Neural cell (in vitro differentiated cells): ENCODE results near the gene PRTFDC1. TPM values are rescaled to one million over a fixed set of nuclear protein-coding genes. Genes with fewer than 3 reads are reported as not detected.

ENCODE experiments used
- H2AFZ ChIP-seq: fragments of 200-600, 300-800 bp; sonication (generic), shearing (Covaris generic); 2 replicates; pipeline ENCODE4 v1.6.0; 2014; ENCODE audit warnings: low read depth, mild to moderate bottlenecking, antibody characterized with exemption, low read length, moderate library complexity
- H3F3A ChIP-seq: fragments of 200-600 bp; shearing (Covaris generic); 2 replicates; pipeline ENCODE4 v1.6.1; 2016; ENCODE audit warnings: mild to moderate bottlenecking, moderate library complexity, mixed read lengths, antibody characterized with exemption, low read length; ENCODE audit not compliant: insufficient read depth, poor library complexity, severe bottlenecking
- H3K27ac ChIP-seq: fragments of 200-600, 300-800 bp; sonication (generic), shearing (Covaris generic); 2 replicates; pipeline ENCODE4 v1.5.1; 2014; ENCODE audit warnings: mild to moderate bottlenecking, low read length, moderate library complexity
- H3K27me3 ChIP-seq: fragments of 300-800, 200-600 bp; sonication (generic), shearing (Covaris generic); 2 replicates; pipeline ENCODE4 v1.6.0; 2014; ENCODE audit warnings: mild to moderate bottlenecking, low read depth, low read length, moderate library complexity; ENCODE audit not compliant: insufficient read depth
- H3K36me3 ChIP-seq: fragments of 300-800, 200-600 bp; sonication (generic), shearing (Covaris generic); 2 replicates; pipeline ENCODE4 v1.5.1; 2014; ENCODE audit warnings: mild to moderate bottlenecking, antibody characterized with exemption, low read length, moderate library complexity; ENCODE audit not compliant: insufficient read depth
- H3K4me2 ChIP-seq: fragments of 300-800, 200-600 bp; sonication (generic), shearing (Covaris generic); 2 replicates; pipeline ENCODE4 v1.6.0; 2014; ENCODE audit warnings: mild to moderate bottlenecking, low read length
- H3K4me3 ChIP-seq: fragments of 300-800, 200-600 bp; sonication (generic), shearing (Covaris generic); 2 replicates; pipeline ENCODE4 v1.5.1; 2014; ENCODE audit warnings: mild to moderate bottlenecking, low read length, moderate library complexity
- H3K79me2 ChIP-seq: fragments of 200-600 bp; shearing (Covaris generic); replicated peaks from 2 replicates; pipeline ENCODE4 v1.6.0; 2014; ENCODE audit warnings: mild to moderate bottlenecking, low read length, moderate library complexity; ENCODE audit not compliant: insufficient read depth
- H3K9ac ChIP-seq: fragments of 300-800, 200-600 bp; sonication (generic), shearing (Covaris generic); 2 replicates; pipeline ENCODE4 v1.6.1; 2016; ENCODE audit warnings: mild to moderate bottlenecking, low read length, mixed read lengths
- H3K9me2 ChIP-seq: fragments of 200-600 bp; shearing (Covaris generic); 2 replicates; pipeline ENCODE4 v1.6.1; 2016; ENCODE audit warnings: mild to moderate bottlenecking, low read length, mixed read lengths; ENCODE audit not compliant: insufficient read depth
- H3K9me3 ChIP-seq: fragments of 200-600, 300-800 bp; sonication (generic), shearing (Covaris generic); 2 replicates; pipeline ENCODE4 v1.6.1; 2016; ENCODE audit warnings: mild to moderate bottlenecking, mixed run types, low read length, moderate library complexity, mixed read lengths
- H4K20me1 ChIP-seq: fragments of 200-600 bp; shearing (Covaris generic); 2 replicates; pipeline ENCODE4 v1.6.1; 2016; ENCODE audit warnings: mild to moderate bottlenecking, mixed run types; ENCODE audit not compliant: insufficient read depth
- CTCF ChIP-seq: fragments of 450-650 bp; IDR thresholded peaks from 2 replicates; pipeline ENCODE4 v1.5.1; 2014; ENCODE audit warnings: antibody characterized with exemption, mild to moderate bottlenecking, moderate library complexity; ENCODE audit not compliant: poor library complexity, severe bottlenecking
- EP300 ChIP-seq: fragments of 450-650 bp; conservative IDR thresholded peaks from 2 replicates; pipeline ENCODE4 v1.6.1; 2014; ENCODE audit warnings: antibody characterized with exemption, mild to moderate bottlenecking, moderate library complexity; ENCODE audit not compliant: poor library complexity, severe bottlenecking
- EZH2 ChIP-seq: fragments of 200-600, 300-800 bp; shearing (Covaris generic), sonication (generic); IDR thresholded peaks from 2 replicates; pipeline ENCODE4 v1.6.1; 2014; ENCODE audit warnings: antibody characterized with exemption, low read length, borderline replicate concordance, mild to moderate bottlenecking; ENCODE audit not compliant: insufficient read depth, poor library complexity, severe bottlenecking
- MXI1 ChIP-seq: fragments of 450-650 bp; conservative IDR thresholded peaks from 2 replicates; pipeline ENCODE4 v1.6.1; 2014; ENCODE audit warnings: antibody characterized with exemption, mild to moderate bottlenecking; ENCODE audit not compliant: poor library complexity, severe bottlenecking
- POLR2AphosphoS5 ChIP-seq: IDR thresholded peaks from 2 replicates; pipeline ENCODE4 v1.6.1; 2012
- RAD21 ChIP-seq: fragments of 450-650 bp; conservative IDR thresholded peaks from 2 replicates; pipeline ENCODE4 v1.6.1; 2014; ENCODE audit warnings: antibody characterized with exemption, mild to moderate bottlenecking, moderate library complexity
- SMC3 ChIP-seq: fragments of 450-650 bp; conservative IDR thresholded peaks from 2 replicates; pipeline ENCODE4 v1.6.1; 2014; ENCODE audit warnings: antibody characterized with exemption, mild to moderate bottlenecking, moderate library complexity; ENCODE audit not compliant: poor library complexity
- TAF1 ChIP-seq: IDR thresholded peaks from 2 replicates; pipeline ENCODE4 v1.6.1; 2012; ENCODE audit warnings: low read depth
- polyA plus RNA-seq: library from polyadenylated mRNA; depleted of rRNA; stranded (reverse); fragments of >200 nt; gene quantifications from 2 replicates; pipeline ENCODE4 v1.2.3, GENCODE V29; 2014
- TF ChIP-seq, protein P1 (sequence below): IDR thresholded peaks from 2 replicates; pipeline ENCODE4 v1.6.1; 2012; ENCODE audit warnings: borderline replicate concordance

PRTFDC1 gene
- polyA plus RNA-seq, 1 donor from 2014 or later = 3.4 TPM

DNA sequence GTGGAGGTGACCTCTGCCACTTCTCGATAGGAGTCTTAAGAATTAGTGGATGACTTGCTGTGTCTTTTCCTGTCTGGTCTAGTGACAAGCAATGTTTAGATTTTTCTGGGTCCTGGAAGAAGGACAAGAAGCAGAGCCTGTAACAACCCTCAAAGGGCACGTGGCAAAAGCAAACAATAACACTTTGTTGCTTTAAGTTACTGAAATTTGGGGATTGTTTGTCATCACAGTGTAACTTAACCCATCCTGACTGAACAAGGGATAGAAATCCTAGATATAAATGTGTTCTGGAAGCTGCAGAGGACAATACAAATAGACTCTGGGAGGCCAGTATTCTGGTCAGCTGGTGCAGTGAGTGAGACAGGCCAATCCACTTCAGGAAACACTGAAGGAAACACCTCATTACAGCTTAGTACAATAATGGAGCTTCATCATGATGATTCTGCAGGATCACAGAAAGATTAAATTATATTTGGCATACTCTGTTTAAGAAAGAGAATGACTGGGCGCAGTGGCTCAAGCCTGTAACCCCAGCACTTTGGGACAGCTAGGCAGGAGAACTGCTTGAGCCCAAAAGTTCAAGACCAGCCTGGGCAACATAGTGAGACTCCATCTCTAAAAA is 40.2 kb upstream of the PRTFDC1 start:
- Histone ChIP-seq H3F3A (no peaks in the 10 kb centered on the region), H3K36me3 (no peaks in the 10 kb centered on the region), H3K79me2 (no peaks in the 10 kb centered on the region), H2AFZ (no peak overlapping the region), H3K4me3 (no peak overlapping the region), H3K9ac (no peak overlapping the region), H3K27me3 (no peaks in the 10 kb centered on the region), H3K27ac (no peak overlapping the region), H3K9me3 (no peaks in the 10 kb centered on the region), H3K4me2 (no peak overlapping the region), H3K9me2 (no peaks in the 10 kb centered on the region), H4K20me1 (no peaks in the 10 kb centered on the region)
- TF ChIP-seq CTCF = no peak
- TF ChIP-seq EZH2 = no peak
- TF ChIP-seq, protein P1, sequence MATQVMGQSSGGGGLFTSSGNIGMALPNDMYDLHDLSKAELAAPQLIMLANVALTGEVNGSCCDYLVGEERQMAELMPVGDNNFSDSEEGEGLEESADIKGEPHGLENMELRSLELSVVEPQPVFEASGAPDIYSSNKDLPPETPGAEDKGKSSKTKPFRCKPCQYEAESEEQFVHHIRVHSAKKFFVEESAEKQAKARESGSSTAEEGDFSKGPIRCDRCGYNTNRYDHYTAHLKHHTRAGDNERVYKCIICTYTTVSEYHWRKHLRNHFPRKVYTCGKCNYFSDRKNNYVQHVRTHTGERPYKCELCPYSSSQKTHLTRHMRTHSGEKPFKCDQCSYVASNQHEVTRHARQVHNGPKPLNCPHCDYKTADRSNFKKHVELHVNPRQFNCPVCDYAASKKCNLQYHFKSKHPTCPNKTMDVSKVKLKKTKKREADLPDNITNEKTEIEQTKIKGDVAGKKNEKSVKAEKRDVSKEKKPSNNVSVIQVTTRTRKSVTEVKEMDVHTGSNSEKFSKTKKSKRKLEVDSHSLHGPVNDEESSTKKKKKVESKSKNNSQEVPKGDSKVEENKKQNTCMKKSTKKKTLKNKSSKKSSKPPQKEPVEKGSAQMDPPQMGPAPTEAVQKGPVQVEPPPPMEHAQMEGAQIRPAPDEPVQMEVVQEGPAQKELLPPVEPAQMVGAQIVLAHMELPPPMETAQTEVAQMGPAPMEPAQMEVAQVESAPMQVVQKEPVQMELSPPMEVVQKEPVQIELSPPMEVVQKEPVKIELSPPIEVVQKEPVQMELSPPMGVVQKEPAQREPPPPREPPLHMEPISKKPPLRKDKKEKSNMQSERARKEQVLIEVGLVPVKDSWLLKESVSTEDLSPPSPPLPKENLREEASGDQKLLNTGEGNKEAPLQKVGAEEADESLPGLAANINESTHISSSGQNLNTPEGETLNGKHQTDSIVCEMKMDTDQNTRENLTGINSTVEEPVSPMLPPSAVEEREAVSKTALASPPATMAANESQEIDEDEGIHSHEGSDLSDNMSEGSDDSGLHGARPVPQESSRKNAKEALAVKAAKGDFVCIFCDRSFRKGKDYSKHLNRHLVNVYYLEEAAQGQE = no peak
- no peak for TF ChIP-seq RAD21
- TF ChIP-seq POLR2AphosphoS5 = no peak
- TF ChIP-seq EP300 = no peak
- no peak for TF ChIP-seq MXI1
- TF ChIP-seq SMC3 = no peak
- TF ChIP-seq TAF1 = no peak

DNA sequence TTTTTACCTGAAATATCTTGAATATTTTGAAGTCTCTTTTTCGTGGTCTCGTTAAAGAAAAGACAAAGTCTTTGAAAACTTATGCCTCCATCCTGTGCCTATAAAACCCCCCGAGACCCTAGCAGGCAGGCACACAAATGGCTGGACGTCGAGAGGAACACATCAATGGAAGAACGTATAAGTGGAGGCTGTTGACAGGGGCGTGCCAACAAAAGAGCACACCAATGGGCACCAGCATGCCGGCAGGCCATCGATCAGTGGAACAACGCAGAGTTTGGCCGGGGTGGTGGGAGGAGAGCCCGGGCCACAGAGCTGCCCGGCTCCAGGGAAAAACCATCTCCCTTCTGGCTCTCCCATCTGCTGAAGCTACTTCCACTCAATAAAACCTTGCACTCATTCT is 38.9 kb upstream of the PRTFDC1 start:
- Histone ChIP-seq H3K9me3 (no peaks in the 10 kb centered on the region), H3K27me3 (no peaks in the 10 kb centered on the region), H3K9ac (no peak overlapping the region), H4K20me1 (no peaks in the 10 kb centered on the region), H2AFZ (no peak overlapping the region), H3K4me3 (no peak overlapping the region), H3K79me2 (no peaks in the 10 kb centered on the region), H3K36me3 (no peaks in the 10 kb centered on the region), H3F3A (no peaks in the 10 kb centered on the region), H3K27ac (no peak overlapping the region), H3K9me2 (no peaks in the 10 kb centered on the region), H3K4me2 (no peak overlapping the region)
- TF ChIP-seq SMC3 = no peak
- TF ChIP-seq MXI1 = no peak
- no peak for TF ChIP-seq CTCF
- no peak for TF ChIP-seq EP300
- TF ChIP-seq, protein P1 = no peak
